ENCODE measurements around the gene SLC22A12. TPM values are rescaled to one million over a fixed set of nuclear protein-coding genes. Genes with fewer than 3 reads are reported as not detected.

Gene SLC22A12
- total and polyA plus RNA-seq, 2 donors (not counting 3 experiments of a cell fraction or from before 2014, with no cell fraction given), result not detected

DNA sequence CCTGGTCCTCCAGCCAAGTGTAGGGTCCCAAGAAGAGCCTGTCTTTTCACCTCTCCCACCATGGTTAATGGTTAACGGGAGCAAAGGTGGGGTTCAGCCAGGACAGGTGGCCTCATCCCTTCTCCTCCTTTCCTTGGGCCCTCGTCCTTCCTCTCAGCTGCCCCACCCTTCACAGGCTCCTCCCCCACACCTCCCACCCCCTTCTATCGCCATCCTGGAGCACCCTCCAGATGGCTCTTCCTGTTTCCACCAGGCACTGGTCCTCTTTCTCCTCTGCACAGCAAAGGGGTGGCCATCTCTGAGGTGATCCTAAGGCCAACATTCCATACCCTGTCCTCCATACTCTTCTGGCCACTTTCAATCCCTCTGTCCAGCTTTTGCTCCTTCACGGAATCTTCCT lies 48.9 kb downstream of the SLC22A12 start:
- no peak overlapping the region for H3K9ac ChIP-seq (replicated peaks; ENCODE audit: extremely low read depth, insufficient read depth, low read length)
- H3K27ac ChIP-seq (ENCODE audit: insufficient read depth, low read depth, low read length), result no peak overlapping the region
- no peaks in the 10 kb centered on the region for H3K36me3 ChIP-seq (ENCODE audit: control insufficient read depth in 2 of 2, extremely low read depth in 1 of 2, insufficient read depth in 2 of 2, low read length in 2 of 2)
- H3K9me1 ChIP-seq (replicated peaks; ENCODE audit: control insufficient read depth, extremely low read depth, insufficient read depth, low read length), result no peaks in the 10 kb centered on the region
- no peak for TF ChIP-seq POLR2AphosphoS5 (IDR thresholded peaks at IDR 0.05; ENCODE audit: insufficient read depth, low read depth, low read length)
- no peak for TF ChIP-seq MAX (IDR thresholded peaks at IDR 0.05; ENCODE audit: insufficient read depth, insufficient read length)
- TF ChIP-seq MYC (IDR thresholded peaks at IDR 0.05; ENCODE audit: low read depth, low read length), result no peak
- TF ChIP-seq EZH2 (IDR thresholded peaks at IDR 0.05; ENCODE audit: borderline replicate concordance, low read depth, low read length, severe bottlenecking), result no peak
- TF ChIP-seq GATA2 (IDR thresholded peaks at IDR 0.05; ENCODE audit: insufficient read depth, insufficient read length, low read depth, low read length), result no peak
- no peak for TF ChIP-seq CTCF (IDR thresholded peaks at IDR 0.05; ENCODE audit: extremely low read depth in 1 of 2, insufficient read depth in 1 of 2, low read depth in 1 of 2, low read length in 2 of 2)
- no peak for TF ChIP-seq FOS (IDR thresholded peaks at IDR 0.05; ENCODE audit: borderline replicate concordance, insufficient read depth, low read length)
- no peak for TF ChIP-seq JUN (IDR thresholded peaks at IDR 0.05; ENCODE audit: borderline replicate concordance, insufficient read depth, insufficient read length, low read depth)
- no peak for TF ChIP-seq POLR2A (IDR thresholded peaks at IDR 0.05; ENCODE audit: low read depth, low read length)
- ChIA-PET POLR2A (no interaction called here), CTCF (interaction anchor here (1.1 to 1.7 kb wide), 3 partner anchors 11 to 190 kb away, joined by 3 to 5 read pairs (median 3); no protein-coding TSS in a partner anchor)
- DNase-seq (ENCODE audit: low read depth, low spot score) (no peak), FAIRE-seq (no peak)
- no TSS peak for BruUV-seq (replicated peaks)
- intact Hi-C loops (cut with micrococcal nuclease), result loop anchor here (5.0 kb wide), 1 partner anchor 73 kb away; no protein-coding TSS in a partner anchor
- dilution Hi-C loops (cut with MboI; ENCODE audit: extremely low pct_ligation_motif_present, low sequenced_read_pairs), result loop anchor here (25.0 kb wide), 1 partner anchor 128 kb away; no protein-coding TSS in a partner anchor
- H3K4me1 ChIP-seq (ENCODE audit: control insufficient read depth, extremely low read depth, insufficient read depth, low read length), result no peaks in the 10 kb centered on the region
- H3K79me2 ChIP-seq (ENCODE audit: control insufficient read depth, insufficient read depth, low read length), result no peaks in the 10 kb centered on the region
- H4K20me1 ChIP-seq (replicated peaks; ENCODE audit: control insufficient read depth, extremely low read depth, insufficient read depth, low read length), result no peaks in the 10 kb centered on the region
- peaks cover 51 to 59% of the 10 kb centered on the region in 2 experiments for H3K27me3 ChIP-seq (ENCODE audit: control insufficient read depth in 2 of 2, insufficient read depth in 2 of 2, low read length in 2 of 2)
- no peak overlapping the region for H3K4me3 ChIP-seq (replicated peaks in 1 of 3; ENCODE audit: insufficient read depth in 1 of 3, low read depth in 1 of 3, low read length in 3 of 3)
- no peak overlapping the region for H3K4me2 ChIP-seq (ENCODE audit: insufficient read depth, low read length)
- H3K9me3 ChIP-seq (replicated peaks; ENCODE audit: control insufficient read depth, insufficient read depth, low read length), result no peaks in the 10 kb centered on the region
- no peak overlapping the region for H2AFZ ChIP-seq (ENCODE audit: low read depth, low read length)
